GM21381 (cell line): ENCODE results near the gene ZNF282.
A peak's percentile ranks its signal among the peaks of the same experiment; 100 is the strongest.
"Not testable (repeated sequence)": the region's sequence is repeated elsewhere in the genome, so short reads cannot be mapped to it uniquely, and the experiment has no call there.

ENCODE experiments used
- ATAC-seq: cut with Tn5 transposase; IDR thresholded peaks from one replicate; pipeline ENCODE4 v1.9.1; 2021; ENCODE audit warnings: mild to moderate bottlenecking, moderate library complexity; ENCODE audit not compliant: unreplicated experiment

The ZNF282 gene

GRCh38 chr7:149253665-149254064 lies 58.3 kb downstream of the ZNF282 start:
- ATAC-seq = no peak

- no peak for ATAC-seq
These were observed 59.0 kb downstream of the ZNF282 start for GRCh38 chr7:149254181-149254858.

- ATAC-seq = no peak
These were observed 59.8 kb downstream of the ZNF282 start for GRCh38 chr7:149255174-149255573.

- ATAC-seq = no peak
These were observed 61.2 kb downstream of the ZNF282 start for GRCh38 chr7:149256568-149256967.

GRCh38 chr7:149257146-149257545 lies 61.8 kb downstream of the ZNF282 start:
- ATAC-seq = no peak

- ATAC-seq = peak; percentile 0
These were observed 66.0 kb downstream of the ZNF282 start for GRCh38 chr7:149261316-149261828.

- ATAC-seq = peak; percentile 77
These were observed 66.7 kb downstream of the ZNF282 start, which contains the start of gene ZNF783 for GRCh38 chr7:149261829-149262617. TSS of gene ZNF783 (plus strand) at chr7:149262196. CDS start at chr7:149262334, 138 bp downstream.

- ATAC-seq = no peak
These were observed 71.1 kb downstream of the ZNF282 start for GRCh38 chr7:149266451-149266850.

GRCh38 chr7:149267733-149268132 lies 72.4 kb downstream of the ZNF282 start:
- no peak for ATAC-seq

- not testable (repeated sequence) for ATAC-seq
These were observed 79.1 kb downstream of the ZNF282 start for GRCh38 chr7:149274424-149274823.
